CD8-positive, alpha-beta memory T cell (primary cell): ENCODE data around the gene COG1. TPM values are rescaled to one million over a fixed set of nuclear protein-coding genes. Genes with fewer than 3 reads are reported as not detected.

Source experiments
- CTCF ChIA-PET: fragments of 350-600 bp; sonication (Branson Sonifier 250); formaldehyde crosslinking; loops from one replicate; lab custom pipeline; 2021; ENCODE audit warnings: antibody characterized with exemption; lab: Charles Lee
- POLR2A ChIA-PET: fragments of 350-600 bp; sonication (Branson Sonifier 250); formaldehyde crosslinking; loops from one replicate; lab custom pipeline; 2021; ENCODE audit warnings: antibody characterized with exemption; lab: Charles Lee
- DNase-seq, 5 donors: peaks; one replicate each; pipeline versions ENCODE4 v3.0.0 to v3.0.0-alpha.2; 2020 to 2022; ENCODE audit warnings: mixed read lengths in 1 of 5
- H3K27ac ChIP-seq: one replicate; pipeline ENCODE4 v1.7.0; 2013; ENCODE audit warnings: low read depth, mild to moderate bottlenecking, low read length, moderate library complexity
- H3K27me3 ChIP-seq: 2 replicates; pipeline ENCODE4 v1.7.0; 2013; ENCODE audit warnings: low read length, mild to moderate bottlenecking; ENCODE audit not compliant: insufficient read depth, poor library complexity, severe bottlenecking
- H3K36me3 ChIP-seq: 2 replicates; pipeline ENCODE4 v1.7.0; 2013; ENCODE audit warnings: mild to moderate bottlenecking, low read length, moderate library complexity; ENCODE audit not compliant: insufficient read depth
- H3K4me1 ChIP-seq: 2 replicates; pipeline ENCODE4 v1.7.0; 2013; ENCODE audit warnings: mild to moderate bottlenecking, low read length, moderate library complexity; ENCODE audit not compliant: insufficient read depth
- H3K4me3 ChIP-seq: 2 replicates; pipeline ENCODE4 v1.7.0; 2013; ENCODE audit warnings: mild to moderate bottlenecking, low read length
- H3K9me3 ChIP-seq: 2 replicates; pipeline ENCODE4 v1.7.0; 2013; ENCODE audit warnings: mild to moderate bottlenecking, low read length
- H3K27ac Mint-ChIP-seq, 8 donors: one replicate each; pipeline ENCODE4 v1.8.0; 2020 to 2021; ENCODE audit warnings: mixed read lengths in 8 of 8, mild to moderate bottlenecking in 6 of 8, inconsistent platforms in 3 of 8, moderate library complexity in 3 of 8
- H3K27me3 Mint-ChIP-seq, 2 donors: one replicate each; pipeline ENCODE4 v1.8.0; 2020 to 2021; ENCODE audit warnings: mixed read lengths in 2 of 2, mild to moderate bottlenecking in 1 of 2, moderate library complexity in 1 of 2
- H3K36me3 Mint-ChIP-seq, 3 donors: one replicate each; pipeline ENCODE4 v1.8.0; 2020 to 2021; ENCODE audit warnings: mixed read lengths in 3 of 3, inconsistent platforms in 1 of 3, mild to moderate bottlenecking in 1 of 3
- H3K4me1 Mint-ChIP-seq, 3 donors: one replicate each; pipeline ENCODE4 v1.8.0; 2020 to 2021; ENCODE audit warnings: mixed read lengths in 3 of 3, inconsistent platforms in 1 of 3, mild to moderate bottlenecking in 1 of 3
- H3K4me3 Mint-ChIP-seq, 7 donors: one replicate each; pipeline ENCODE4 v1.8.0; 2020 to 2021; ENCODE audit warnings: mixed read lengths in 7 of 7, mild to moderate bottlenecking in 6 of 7, moderate library complexity in 4 of 7, inconsistent platforms in 2 of 7
- H3K9me3 Mint-ChIP-seq, 5 donors: one replicate each; pipeline ENCODE4 v1.8.0; 2020 to 2022; ENCODE audit warnings: mixed read lengths in 5 of 5, mild to moderate bottlenecking in 3 of 5, moderate library complexity in 2 of 5, inconsistent platforms in 1 of 5
- polyA plus RNA-seq: library from polyadenylated mRNA; unstranded; fragments of 300-500 nt; fragmentation: Illumina TruSeq; gene quantifications from one replicate; pipeline ENCODE4 v1.2.3, GENCODE V29; 2021
- total RNA-seq, 2 experiments: library from RNA; stranded (reverse); gene quantifications; one replicate each; pipeline ENCODE4 v1.2.3, GENCODE V29; 2021

Gene COG1
- total and polyA plus RNA-seq, 3 experiments from 2014 or later, result 24.0 to 26.5 (median 24.6) TPM

DNA sequence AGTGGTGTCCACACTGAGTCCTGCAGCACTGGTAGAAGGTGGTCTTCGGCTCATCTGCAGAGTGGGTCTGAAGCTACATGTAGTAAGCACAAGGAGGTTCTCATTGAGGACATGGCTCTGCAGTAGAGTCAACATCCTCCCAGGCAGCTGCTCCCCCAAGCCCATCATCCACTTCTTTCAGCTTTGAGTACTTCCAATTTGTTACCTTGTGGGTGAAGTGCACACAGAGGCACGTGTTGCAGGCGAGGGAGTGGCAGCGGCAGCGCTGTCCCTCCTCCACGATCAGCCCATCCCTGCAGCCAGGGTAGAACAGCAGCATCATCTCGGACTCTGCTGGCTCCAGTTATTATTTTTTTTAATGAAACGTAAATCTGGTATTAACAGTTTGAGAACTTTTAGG, 29.8 kb upstream of the COG1 start:
- Mint-ChIP-seq H3K27ac (no peak overlapping the region), H3K27me3 (peaks cover 44 to 75% of the 10 kb centered on the region in 2 donors), H3K36me3 (no peaks in the 10 kb centered on the region), H3K4me3 (no peak overlapping the region), H3K4me1 (peaks cover 15 to 33% (median 22%) of the 10 kb centered on the region in 3 donors), H3K9me3 (no peaks in the 10 kb centered on the region)
- peaks cover 19% of the 10 kb centered on the region for H3K4me1 ChIP-seq
- H3K27ac ChIP-seq, result no peak overlapping the region
- POLR2A ChIA-PET, result no interaction called here
- H3K9me3 ChIP-seq, result no peaks in the 10 kb centered on the region
- DNase-seq, result no peak
- no peak overlapping the region for H3K4me3 ChIP-seq
- H3K36me3 ChIP-seq, result no peaks in the 10 kb centered on the region
- CTCF ChIA-PET, result no interaction called here
- peaks cover 20% of the 10 kb centered on the region for H3K27me3 ChIP-seq

DNA sequence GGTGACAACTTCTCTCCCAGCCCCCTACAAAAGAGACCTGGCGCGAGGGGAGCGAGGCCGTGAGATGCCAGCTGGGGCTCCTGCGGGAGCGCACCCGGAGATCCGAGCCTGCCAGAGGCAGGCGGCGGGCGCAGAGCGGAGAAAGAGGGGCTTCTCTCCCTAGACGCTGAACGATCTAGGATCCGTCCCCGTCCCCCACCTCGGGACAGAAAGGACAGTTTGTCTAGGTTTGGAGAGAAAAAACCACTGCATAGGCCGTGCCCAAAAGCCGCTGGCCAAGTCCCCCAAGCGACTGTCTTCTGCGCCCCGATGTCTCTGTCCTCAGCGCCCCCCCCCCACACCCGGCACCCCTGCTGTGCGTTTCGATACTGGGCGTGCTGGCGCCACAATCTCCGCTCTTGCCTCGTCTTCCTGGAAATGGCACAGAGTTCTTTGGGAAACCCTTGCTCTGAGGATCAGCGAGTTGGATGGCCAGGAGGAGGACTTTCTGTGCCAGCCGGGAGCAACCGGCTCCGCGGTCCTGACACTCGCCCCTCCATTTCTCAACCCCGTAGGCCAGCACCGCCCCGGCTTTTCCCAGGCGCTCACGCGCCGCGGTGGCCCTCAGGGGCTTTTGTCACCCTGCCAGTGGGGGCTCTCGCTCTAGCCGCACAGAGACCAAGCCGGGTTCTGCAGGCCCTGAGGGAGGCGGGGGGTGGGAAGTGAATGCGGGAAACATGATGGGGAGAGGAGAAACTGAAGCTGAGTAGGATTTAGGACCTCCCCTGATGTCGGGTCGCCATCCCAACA, 27.0 kb upstream of the COG1 start:
- no peak for DNase-seq
- H3K4me3 Mint-ChIP-seq, result peak overlapping the region in 6 of 7 donors; percentile 20 to 72 (median 60)
- CTCF ChIA-PET, result interaction anchor here (1.8 kb wide), 1 partner anchor 10 kb away, joined by 4 read pairs; no protein-coding TSS in a partner anchor
- no peak overlapping the region for H3K27ac Mint-ChIP-seq
- POLR2A ChIA-PET, result no interaction called here
- Histone ChIP-seq H3K4me3 (no peak overlapping the region), H3K9me3 (no peaks in the 10 kb centered on the region), H3K4me1 (peaks cover 19% of the 10 kb centered on the region), H3K27ac (no peak overlapping the region), H3K27me3 (peaks cover 23% of the 10 kb centered on the region), H3K36me3 (no peaks in the 10 kb centered on the region)
- no peaks in the 10 kb centered on the region for H3K9me3 Mint-ChIP-seq
- peaks cover 15 to 33% (median 22%) of the 10 kb centered on the region in 3 donors for H3K4me1 Mint-ChIP-seq
- no peaks in the 10 kb centered on the region for H3K36me3 Mint-ChIP-seq
- peaks cover 46 to 74% of the 10 kb centered on the region in 2 donors for H3K27me3 Mint-ChIP-seq

DNA sequence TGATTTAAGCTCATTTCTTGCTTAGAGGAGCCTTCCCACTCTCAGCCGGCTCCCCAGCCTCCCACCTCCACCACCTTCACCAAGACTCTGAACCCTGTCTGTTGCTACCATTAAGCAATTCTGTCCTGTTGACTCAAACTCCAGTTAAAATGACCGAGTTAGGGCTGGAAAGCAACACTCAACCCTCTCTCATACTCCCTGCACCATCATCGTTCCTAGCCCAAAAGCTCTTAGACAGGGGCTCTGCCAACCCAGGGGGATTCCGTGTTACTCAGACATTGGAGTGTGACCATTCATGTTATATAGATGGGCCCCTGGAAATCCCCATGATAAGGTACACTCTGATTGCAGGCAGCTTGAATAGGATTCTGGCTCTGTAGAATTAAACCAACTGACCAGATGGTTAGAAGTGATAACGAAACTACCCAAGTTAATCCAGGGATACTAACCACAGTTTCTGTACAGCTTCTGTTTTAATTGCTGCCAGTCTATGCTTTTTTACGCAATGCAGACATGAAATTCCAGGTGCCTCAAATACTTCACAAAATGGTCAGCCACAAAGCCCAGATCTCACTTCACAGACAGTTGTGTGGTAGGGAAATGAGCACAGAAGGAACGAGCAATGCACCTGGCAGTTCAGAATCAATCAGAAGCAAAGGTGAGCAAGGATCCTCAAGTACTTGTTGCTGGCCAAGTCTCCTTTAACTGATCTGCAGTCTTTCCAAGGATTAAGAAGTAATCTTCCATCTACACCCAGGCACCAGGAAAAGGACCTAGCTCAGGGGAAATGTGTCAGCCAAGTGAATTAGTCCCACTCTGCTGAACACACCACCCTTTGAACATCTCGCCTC, 25.9 kb upstream of the COG1 start:
- Mint-ChIP-seq H3K9me3 (no peaks in the 10 kb centered on the region), H3K27ac (peak overlapping the region in 1 of 8 donors; percentile 3), H3K36me3 (no peaks in the 10 kb centered on the region), H3K4me3 (peak overlapping the region in 6 of 7 donors; percentile 13 to 61 (median 26)), H3K4me1 (peaks cover 16 to 38% (median 22%) of the 10 kb centered on the region in 3 donors), H3K27me3 (peaks cover 44 to 65% of the 10 kb centered on the region in 2 donors)
- no peaks in the 10 kb centered on the region for H3K36me3 ChIP-seq
- H3K9me3 ChIP-seq, result no peaks in the 10 kb centered on the region
- ChIA-PET CTCF (no interaction called here), POLR2A (no interaction called here)
- H3K27ac ChIP-seq, result no peak overlapping the region
- DNase-seq, result no peak
- no peak overlapping the region for H3K4me3 ChIP-seq
- peaks cover 19% of the 10 kb centered on the region for H3K4me1 ChIP-seq
- H3K27me3 ChIP-seq, result peaks cover 23% of the 10 kb centered on the region

DNA sequence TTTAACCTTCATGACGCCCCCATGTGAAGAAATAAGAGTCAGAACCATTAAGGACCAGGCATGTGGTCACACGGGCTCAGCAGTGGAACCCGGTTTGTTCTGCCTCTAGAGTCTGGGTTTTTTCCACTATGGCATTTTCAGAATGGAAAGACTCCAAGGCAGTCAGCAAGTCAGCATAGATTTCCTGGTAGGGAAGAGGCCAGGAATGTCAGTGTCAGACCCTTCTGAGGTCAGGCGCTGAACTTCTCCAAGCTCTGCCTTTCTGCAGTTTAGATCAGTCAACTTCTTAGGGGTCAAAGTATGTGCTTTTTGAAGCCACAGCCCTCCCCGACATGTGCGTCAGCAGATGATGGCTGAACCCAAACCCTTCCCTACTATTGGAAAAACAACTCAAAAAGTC, 24.2 kb upstream of the COG1 start:
- POLR2A ChIA-PET, result no interaction called here
- H3K4me1 Mint-ChIP-seq, result peaks cover 20 to 42% (median 27%) of the 10 kb centered on the region in 3 donors
- H3K4me3 Mint-ChIP-seq, result no peak overlapping the region

DNA sequence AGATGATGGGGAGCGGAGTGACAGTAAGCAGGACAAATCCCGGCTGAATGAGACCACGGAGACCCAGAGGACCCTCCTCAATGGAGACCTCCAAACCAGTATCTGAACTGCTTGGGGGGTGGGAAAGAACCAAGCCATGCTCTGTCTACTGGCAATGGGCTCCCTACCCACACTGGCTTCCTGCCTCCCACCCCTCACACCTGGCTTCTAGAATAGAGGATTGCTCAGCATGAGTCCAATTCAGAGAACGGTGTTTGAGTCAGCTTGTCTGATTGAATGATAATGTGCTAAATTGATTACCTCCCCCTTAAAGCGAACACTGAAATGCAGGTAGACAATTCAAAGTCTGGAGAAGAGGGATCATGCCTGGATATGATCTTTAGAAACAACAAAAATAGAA, 22.5 kb upstream of the COG1 start:
- Histone ChIP-seq H3K36me3 (no peaks in the 10 kb centered on the region), H3K9me3 (no peaks in the 10 kb centered on the region), H3K4me1 (peaks cover 16% of the 10 kb centered on the region), H3K27me3 (peaks cover 17% of the 10 kb centered on the region), H3K4me3 (no peak overlapping the region), H3K27ac (no peak overlapping the region)
- POLR2A ChIA-PET, result no interaction called here
- CTCF ChIA-PET, result interaction anchor here (1.4 to 1.5 kb wide), 2 partner anchors 9 to 14 kb away, joined by 3 to 4 read pairs; no protein-coding TSS in a partner anchor
- Mint-ChIP-seq H3K27ac (no peak overlapping the region), H3K27me3 (peaks cover 21 to 38% of the 10 kb centered on the region in 2 donors), H3K9me3 (no peaks in the 10 kb centered on the region), H3K4me1 (peaks cover 17 to 31% (median 20%) of the 10 kb centered on the region in 3 donors), H3K36me3 (no peaks in the 10 kb centered on the region), H3K4me3 (no peak overlapping the region)
- no peak for DNase-seq

More for the DNA sequence above, 24.2 kb upstream of the COG1 start:
- no peak overlapping the region for H3K4me3 ChIP-seq
- H3K9me3 ChIP-seq, result no peaks in the 10 kb centered on the region
- Mint-ChIP-seq H3K27ac (no peak overlapping the region), H3K9me3 (no peaks in the 10 kb centered on the region), H3K36me3 (no peaks in the 10 kb centered on the region), H3K27me3 (peaks cover 28 to 52% of the 10 kb centered on the region in 2 donors)
- no peak for DNase-seq
- H3K36me3 ChIP-seq, result no peaks in the 10 kb centered on the region
- H3K27me3 ChIP-seq, result peaks cover 23% of the 10 kb centered on the region
- H3K4me1 ChIP-seq, result peaks cover 19% of the 10 kb centered on the region
- CTCF ChIA-PET, result no interaction called here
- H3K27ac ChIP-seq, result no peak overlapping the region

DNA sequence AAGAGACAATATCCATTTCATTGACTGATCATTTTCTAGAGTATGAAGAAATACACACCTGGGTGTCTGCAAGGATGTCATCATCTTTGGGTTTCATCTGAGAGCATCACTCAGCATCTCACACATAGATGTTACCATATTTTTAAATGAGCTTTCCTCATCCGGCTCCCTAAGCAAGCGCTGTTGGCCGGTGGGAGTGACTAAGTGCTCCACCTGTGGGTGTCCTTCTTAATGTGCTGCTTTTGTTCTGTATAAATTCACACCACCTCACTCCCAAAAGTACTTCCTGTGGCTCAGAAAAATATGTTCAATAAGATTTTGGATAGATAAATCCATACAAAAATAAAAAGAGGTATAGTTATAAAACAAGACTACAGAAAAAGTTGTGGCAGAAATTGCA, 20.6 kb upstream of the COG1 start:
- H3K9me3 ChIP-seq, result no peaks in the 10 kb centered on the region
- no peak overlapping the region for H3K4me3 Mint-ChIP-seq
- no peaks in the 10 kb centered on the region for H3K4me1 ChIP-seq
- no peaks in the 10 kb centered on the region for H3K9me3 Mint-ChIP-seq
- DNase-seq, result no peak
- H3K36me3 ChIP-seq, result no peaks in the 10 kb centered on the region
- no peak overlapping the region for H3K27ac ChIP-seq
- peaks cover 6 to 13% (median 8%) of the 10 kb centered on the region in 3 donors for H3K4me1 Mint-ChIP-seq
- CTCF ChIA-PET, result no interaction called here
- peaks cover 3% of the 10 kb centered on the region for H3K27me3 ChIP-seq
- no peaks in the 10 kb centered on the region for H3K36me3 Mint-ChIP-seq
- H3K27ac Mint-ChIP-seq, result no peak overlapping the region
- no peak overlapping the region for H3K4me3 ChIP-seq
- peaks cover 13 to 20% of the 10 kb centered on the region in 2 donors for H3K27me3 Mint-ChIP-seq
- POLR2A ChIA-PET, result no interaction called here

DNA sequence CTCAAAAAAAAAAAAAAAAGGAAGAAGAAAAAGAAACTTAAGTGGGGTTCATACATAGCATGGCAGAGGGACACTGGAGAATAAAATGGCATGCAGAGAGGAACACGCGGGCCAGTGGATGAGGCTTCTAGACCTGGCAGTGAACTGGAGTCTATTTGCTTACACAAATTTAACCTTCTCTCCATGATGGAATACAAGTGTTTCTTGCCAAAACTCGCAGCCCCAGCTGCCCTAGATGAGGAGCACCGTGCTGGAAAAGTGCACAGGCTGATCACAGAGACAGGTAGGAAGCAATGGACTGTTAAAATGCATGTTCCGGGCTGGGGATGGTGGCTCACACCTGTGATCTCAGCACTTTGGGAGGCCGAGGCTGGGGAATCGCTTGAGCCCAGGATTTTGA, 18.7 kb upstream of the COG1 start:
- no peaks in the 10 kb centered on the region for H3K9me3 ChIP-seq
- H3K27ac ChIP-seq, result no peak overlapping the region
- H3K27me3 ChIP-seq, result no peaks in the 10 kb centered on the region
- H3K27ac Mint-ChIP-seq, result no peak overlapping the region
- H3K36me3 ChIP-seq, result no peaks in the 10 kb centered on the region
- no peaks in the 10 kb centered on the region for H3K4me1 ChIP-seq
- H3K9me3 Mint-ChIP-seq, result no peaks in the 10 kb centered on the region
- POLR2A ChIA-PET, result no interaction called here
- no peak overlapping the region for H3K4me3 Mint-ChIP-seq
- no peak for DNase-seq
- no peaks in the 10 kb centered on the region for H3K36me3 Mint-ChIP-seq
- H3K4me1 Mint-ChIP-seq, result peaks cover 4 to 9% (median 6%) of the 10 kb centered on the region in 3 donors
- H3K4me3 ChIP-seq, result no peak overlapping the region
- H3K27me3 Mint-ChIP-seq, result peaks cover 1 to 2% of the 10 kb centered on the region in 2 donors
- CTCF ChIA-PET, result no interaction called here
